Endothelial cell of umbilical vein (primary cell): ENCODE data around the gene DNAJB8. TPM values are rescaled to one million over a fixed set of nuclear protein-coding genes. Genes with fewer than 3 reads are reported as not detected.

ENCODE experiments used
- BruUV-seq: library from RNA; stranded (reverse); fragments of 400-500 nt; replicated peaks from 2 replicates; lab custom pipeline; 2021; lab: Mats Ljungman, UMichigan
- CTCF ChIA-PET: fragments of 300-600, 350-600 bp; sonication (Branson Sonifier 250); formaldehyde crosslinking; loops from one replicate; lab custom pipeline; 2021; ENCODE audit warnings: antibody characterized with exemption, inconsistent platforms; lab: Charles Lee
- POLR2A ChIA-PET: fragments of 300-600, 350-600 bp; sonication (Branson Sonifier 250); formaldehyde crosslinking; loops from one replicate; lab custom pipeline; 2021; ENCODE audit warnings: antibody characterized with exemption, inconsistent platforms; lab: Charles Lee
- DNase-seq: peaks from one replicate; pipeline ENCODE4 v3.0.0-alpha.2; 2011; ENCODE audit warnings: low read depth, low spot score
- FAIRE-seq: peaks from 2 replicates; lab custom pipeline; 2011; peaks lifted over from hg19 to GRCh38; lab: Jason Lieb, UNC
- H2AFZ ChIP-seq: 2 replicates; pipeline ENCODE4 v1.6.0; 2012; ENCODE audit warnings: low read depth, low read length, control low read depth, inconsistent platforms
- H3K27ac ChIP-seq: 2 replicates; pipeline ENCODE4 v1.5.1; 2011; ENCODE audit warnings: low read depth, mild to moderate bottlenecking, control low read depth, low read length, moderate library complexity; ENCODE audit not compliant: insufficient read depth
- H3K27me3 ChIP-seq, 2 experiments: 2 replicates each; pipeline versions ENCODE4 v1.6.0 to v1.6.1; 2011; ENCODE audit warnings: low read length in 2 of 2, mixed read lengths in 1 of 2; ENCODE audit not compliant: control insufficient read depth in 2 of 2, insufficient read depth in 2 of 2
- H3K36me3 ChIP-seq, 2 experiments: 2 replicates in 1 of 2; 3 replicates in 1 of 2; pipeline ENCODE4 v1.5.1; 2011; ENCODE audit warnings: low read length in 2 of 2, mild to moderate bottlenecking in 1 of 2, moderate library complexity in 1 of 2; ENCODE audit not compliant: control insufficient read depth in 2 of 2, insufficient read depth in 2 of 2; ENCODE audit errors: extremely low read depth in 1 of 2
- H3K4me1 ChIP-seq: 3 replicates; pipeline ENCODE4 v1.5.1; 2011; ENCODE audit warnings: mild to moderate bottlenecking, low read length; ENCODE audit not compliant: control insufficient read depth, insufficient read depth; ENCODE audit errors: extremely low read depth
- H3K4me2 ChIP-seq: 2 replicates; pipeline ENCODE4 v1.6.1; 2011; ENCODE audit warnings: low read length, control low read depth, mixed read lengths; ENCODE audit not compliant: insufficient read depth
- H3K4me3 ChIP-seq, 3 experiments: fragments of 200-600 bp in 1 of 3; sonication (generic), shearing (Covaris generic) in 1 of 3; replicated peaks in 1 of 3; 2 replicates each; pipeline ENCODE4 v1.5.1; 2011 to 2016; ENCODE audit warnings: control low read depth in 3 of 3, low read length in 3 of 3, mild to moderate bottlenecking in 2 of 3, inconsistent platforms in 1 of 3, low read depth in 1 of 3, moderate library complexity in 1 of 3; ENCODE audit not compliant: insufficient read depth in 1 of 3
- H3K79me2 ChIP-seq: 2 replicates; pipeline ENCODE4 v1.6.0; 2012; ENCODE audit warnings: low read length, inconsistent platforms; ENCODE audit not compliant: control insufficient read depth, insufficient read depth
- H3K9ac ChIP-seq: replicated peaks from 2 replicates; pipeline ENCODE3; 2011; ENCODE audit warnings: low read length, control low read depth; ENCODE audit not compliant: insufficient read depth; ENCODE audit errors: extremely low read depth
- H3K9me1 ChIP-seq: replicated peaks from 3 replicates; pipeline ENCODE4 v1.6.0; 2011; ENCODE audit warnings: mild to moderate bottlenecking, low read length; ENCODE audit not compliant: control insufficient read depth, insufficient read depth; ENCODE audit errors: extremely low read depth
- H3K9me3 ChIP-seq: replicated peaks from 2 replicates; pipeline ENCODE4 v1.5.1; 2012; ENCODE audit warnings: low read length, inconsistent platforms; ENCODE audit not compliant: control insufficient read depth, insufficient read depth
- H4K20me1 ChIP-seq: replicated peaks from 2 replicates; pipeline ENCODE3; 2011; ENCODE audit warnings: mild to moderate bottlenecking, low read length; ENCODE audit not compliant: control insufficient read depth, insufficient read depth; ENCODE audit errors: extremely low read depth
- EZH2 ChIP-seq: IDR thresholded peaks from 2 replicates; pipeline ENCODE4 v1.6.1; 2012; ENCODE audit warnings: borderline replicate concordance, low read depth, mild to moderate bottlenecking, moderate library complexity, low read length, inconsistent platforms; ENCODE audit not compliant: severe bottlenecking
- FOS ChIP-seq: IDR thresholded peaks from 2 replicates; pipeline ENCODE4 v1.6.1; 2011; ENCODE audit warnings: mild to moderate bottlenecking, low read length, moderate library complexity, borderline replicate concordance; ENCODE audit not compliant: insufficient read depth
- GATA2 ChIP-seq: IDR thresholded peaks from 2 replicates; pipeline ENCODE4 v1.7.0; 2011; ENCODE audit warnings: low read depth, mild to moderate bottlenecking, moderate library complexity, mixed read lengths, low read length; ENCODE audit not compliant: insufficient read length, insufficient read depth
- JUN ChIP-seq: IDR thresholded peaks from 2 replicates; pipeline ENCODE4 v1.6.1; 2011; ENCODE audit warnings: borderline replicate concordance, low read depth; ENCODE audit not compliant: insufficient read length, insufficient read depth
- MAX ChIP-seq: IDR thresholded peaks from 2 replicates; pipeline ENCODE4 v1.6.1; 2011; ENCODE audit not compliant: insufficient read depth, insufficient read length
- MYC ChIP-seq: IDR thresholded peaks from one replicate; pipeline ENCODE4 v1.6.1; 2011; ENCODE audit warnings: mild to moderate bottlenecking, low read depth, low read length
- POLR2A ChIP-seq: IDR thresholded peaks from 2 replicates; pipeline ENCODE4 v1.6.1; 2012; ENCODE audit warnings: low read depth, mild to moderate bottlenecking, control low read depth, low read length
- POLR2AphosphoS5 ChIP-seq: IDR thresholded peaks from 2 replicates; pipeline ENCODE4 v1.6.1; 2012; ENCODE audit warnings: low read depth, mild to moderate bottlenecking, control low read depth, low read length, moderate library complexity; ENCODE audit not compliant: insufficient read depth
- dilution Hi-C: fragments of 300-500 bp; cut with MboI; formaldehyde crosslinking; loops from one replicate; pipeline ENCODE4 v1.15.0; 2019; ENCODE audit warnings: low sequenced_read_pairs; ENCODE audit not compliant: extremely low pct_ligation_motif_present
- intact Hi-C: fragments of 100-400 bp; cut with micrococcal nuclease; formaldehyde crosslinking; loops from one replicate; pipeline ENCODE4 v1.10.0; 2022
- polyA plus RNA-seq, 4 experiments: library from polyadenylated mRNA; depleted of rRNA in 3 of 4; stranded (reverse) in 3 of 4; unstranded in 1 of 4; fragments of >200 nt; gene quantifications; 2 replicates each; pipeline versions ENCODE4 v1.2.1 to v1.2.3, GENCODE V29; 2011 to 2012; ENCODE audit warnings: missing spikeins in 1 of 4
- total RNA-seq: library from RNA; stranded (reverse); gene quantifications from 2 replicates; pipeline ENCODE4 v1.2.3, GENCODE V29; 2021
- TF ChIP-seq, protein P1 (sequence below), 2 donors: IDR thresholded peaks; 1 replicate in 1 of 2; 2 replicates in 1 of 2; pipeline ENCODE4 v1.5.1; 2011; ENCODE audit warnings: low read length in 2 of 2, mild to moderate bottlenecking in 2 of 2, moderate library complexity in 2 of 2, control low read depth in 1 of 2, inconsistent platforms in 1 of 2, low read depth in 1 of 2; ENCODE audit not compliant: insufficient read depth in 1 of 2; ENCODE audit errors: extremely low read depth in 1 of 2

Gene DNAJB8
- total and polyA plus RNA-seq, 2 donors (not counting 3 experiments of a cell fraction or from before 2014, with no cell fraction given), result not detected

- no peak overlapping the region for H2AFZ ChIP-seq
- CTCF ChIA-PET, result interaction anchor here (1.5 kb wide), 1 partner anchor 77 kb away, joined by 4 read pairs; no protein-coding TSS in a partner anchor
- FAIRE-seq (peak; percentile 12), DNase-seq (no peak)
- no peaks in the 10 kb centered on the region for H3K9me1 ChIP-seq
- H3K27ac ChIP-seq, result no peak overlapping the region
- H3K36me3 ChIP-seq, result no peaks in the 10 kb centered on the region
- POLR2A ChIA-PET, result no interaction called here
- peaks cover under 1% of the 10 kb centered on the region for H3K4me1 ChIP-seq
- dilution Hi-C loops, result no loop called here
- BruUV-seq, result no TSS peak
- no peak overlapping the region for H3K4me2 ChIP-seq
- H3K4me3 ChIP-seq, result no peak overlapping the region
- no peaks in the 10 kb centered on the region for H3K9me3 ChIP-seq
- H3K79me2 ChIP-seq, result no peaks in the 10 kb centered on the region
- TF ChIP-seq, protein P1, sequence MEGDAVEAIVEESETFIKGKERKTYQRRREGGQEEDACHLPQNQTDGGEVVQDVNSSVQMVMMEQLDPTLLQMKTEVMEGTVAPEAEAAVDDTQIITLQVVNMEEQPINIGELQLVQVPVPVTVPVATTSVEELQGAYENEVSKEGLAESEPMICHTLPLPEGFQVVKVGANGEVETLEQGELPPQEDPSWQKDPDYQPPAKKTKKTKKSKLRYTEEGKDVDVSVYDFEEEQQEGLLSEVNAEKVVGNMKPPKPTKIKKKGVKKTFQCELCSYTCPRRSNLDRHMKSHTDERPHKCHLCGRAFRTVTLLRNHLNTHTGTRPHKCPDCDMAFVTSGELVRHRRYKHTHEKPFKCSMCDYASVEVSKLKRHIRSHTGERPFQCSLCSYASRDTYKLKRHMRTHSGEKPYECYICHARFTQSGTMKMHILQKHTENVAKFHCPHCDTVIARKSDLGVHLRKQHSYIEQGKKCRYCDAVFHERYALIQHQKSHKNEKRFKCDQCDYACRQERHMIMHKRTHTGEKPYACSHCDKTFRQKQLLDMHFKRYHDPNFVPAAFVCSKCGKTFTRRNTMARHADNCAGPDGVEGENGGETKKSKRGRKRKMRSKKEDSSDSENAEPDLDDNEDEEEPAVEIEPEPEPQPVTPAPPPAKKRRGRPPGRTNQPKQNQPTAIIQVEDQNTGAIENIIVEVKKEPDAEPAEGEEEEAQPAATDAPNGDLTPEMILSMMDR (IDR thresholded peaks at IDR 0.05; ENCODE audit: extremely low read depth in 1 of 2, insufficient read depth in 1 of 2, low read depth in 1 of 2, low read length in 2 of 2), result peak in 1 of 2 donors; percentile 3
- TF ChIP-seq POLR2A (no peak), MAX (no peak), MYC (no peak)
- H3K27me3 ChIP-seq, result no peaks in the 10 kb centered on the region
- no peak overlapping the region for H3K9ac ChIP-seq
- intact Hi-C loops, result no loop called here
- H4K20me1 ChIP-seq, result no peaks in the 10 kb centered on the region
Observed at GRCh38 chr3:128503164-128503651, 36.5 kb upstream of the DNAJB8 start.

DNA sequence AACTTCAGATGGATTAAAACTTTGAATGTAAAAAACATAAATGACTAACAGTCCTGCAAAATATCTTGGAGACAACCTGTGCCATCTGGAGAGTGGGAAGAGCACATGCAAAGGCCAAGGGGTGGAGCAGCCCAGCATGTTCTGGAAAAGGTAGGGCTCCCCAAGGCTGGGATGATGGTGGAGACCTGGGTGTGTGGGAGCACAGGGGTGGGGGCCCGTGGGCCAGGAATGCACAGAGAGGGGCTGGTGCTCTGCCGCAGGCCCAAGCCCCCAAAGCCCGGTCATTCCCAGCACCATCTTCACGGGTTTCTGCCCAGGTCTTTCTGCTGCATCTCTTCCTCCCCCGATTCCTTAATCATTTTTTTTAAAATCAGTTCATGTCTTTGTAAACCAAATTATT, 36.0 kb upstream of the DNAJB8 start:
- H2AFZ ChIP-seq, result no peak overlapping the region
- no peaks in the 10 kb centered on the region for H3K79me2 ChIP-seq
- no peak for DNase-seq
- no peaks in the 10 kb centered on the region for H3K9me1 ChIP-seq
- CTCF ChIA-PET, result interaction anchor here (1.5 kb wide), 1 partner anchor 77 kb away, joined by 4 read pairs; no protein-coding TSS in a partner anchor
- no peaks in the 10 kb centered on the region for H3K9me3 ChIP-seq
- no peak overlapping the region for H3K4me2 ChIP-seq
- intact Hi-C loops (no loop called here), dilution Hi-C loops (no loop called here)
- TF ChIP-seq MAX (no peak), JUN (no peak), POLR2A (no peak), FOS (no peak), POLR2AphosphoS5 (no peak), EZH2 (no peak), MYC (no peak), GATA2 (no peak)
- TF ChIP-seq, protein P1 (IDR thresholded peaks at IDR 0.05; ENCODE audit: extremely low read depth in 1 of 2, insufficient read depth in 1 of 2, low read depth in 1 of 2, low read length in 2 of 2), result no peak
- no peak for FAIRE-seq
- H3K9ac ChIP-seq, result no peak overlapping the region
- no peak overlapping the region for H3K27ac ChIP-seq
- peaks cover 4% of the 10 kb centered on the region for H3K4me1 ChIP-seq
- no TSS peak for BruUV-seq
- POLR2A ChIA-PET, result no interaction called here
- no peaks in the 10 kb centered on the region for H4K20me1 ChIP-seq
- H3K36me3 ChIP-seq, result no peaks in the 10 kb centered on the region
- H3K4me3 ChIP-seq, result no peak overlapping the region
- H3K27me3 ChIP-seq, result no peaks in the 10 kb centered on the region
